ENCODE data around the gene CDK5RAP2.

Gene CDK5RAP2

GRCh38 chr9:120438836-120439546 is 141.0 kb downstream of the CDK5RAP2 start:
- no peak for DNase-seq (ENCODE audit: low read depth, low spot score)

- no peak for DNase-seq (ENCODE audit: low read depth, low spot score)
Measured at GRCh38 chr9:120438111-120438510, 141.9 kb downstream of the CDK5RAP2 start.

- DNase-seq (ENCODE audit: low read depth, low spot score) = no peak
Measured at GRCh38 chr9:120436983-120437475, 142.9 kb downstream of the CDK5RAP2 start.

GRCh38 chr9:120436446-120436845 is 143.5 kb downstream of the CDK5RAP2 start:
- DNase-seq (ENCODE audit: low read depth, low spot score) = no peak

- DNase-seq (ENCODE audit: low read depth, low spot score) = no peak
Measured at GRCh38 chr9:120435091-120435490, 144.9 kb downstream of the CDK5RAP2 start.

- DNase-seq (ENCODE audit: low read depth, low spot score) = no peak
Measured at GRCh38 chr9:120434532-120434931, 145.4 kb downstream of the CDK5RAP2 start.

GRCh38 chr9:120433701-120434100 is 146.3 kb downstream of the CDK5RAP2 start:
- DNase-seq (ENCODE audit: low read depth, low spot score) = no peak

GRCh38 chr9:120432600-120432999 is 147.4 kb downstream of the CDK5RAP2 start:
- DNase-seq (ENCODE audit: low read depth, low spot score) = no peak

GRCh38 chr9:120431268-120431667 is 148.7 kb downstream of the CDK5RAP2 start:
- DNase-seq (ENCODE audit: low read depth, low spot score) = no peak

- DNase-seq (ENCODE audit: low read depth, low spot score) = no peak
Measured at GRCh38 chr9:120424248-120424647, 155.7 kb downstream of the CDK5RAP2 start.

GRCh38 chr9:120423812-120424211 is 156.2 kb downstream of the CDK5RAP2 start:
- no peak for DNase-seq (ENCODE audit: low read depth, low spot score)

GRCh38 chr9:120421977-120422376 is 158.0 kb downstream of the CDK5RAP2 start:
- DNase-seq (ENCODE audit: low read depth, low spot score) = no peak

- DNase-seq (ENCODE audit: low read depth, low spot score) = no peak
Measured at GRCh38 chr9:120418315-120418714, 161.7 kb downstream of the CDK5RAP2 start.

GRCh38 chr9:120416781-120417427 is 163.1 kb downstream of the CDK5RAP2 start:
- no peak for DNase-seq (ENCODE audit: low read depth, low spot score)

GRCh38 chr9:120413121-120414048 is 166.6 kb downstream of the CDK5RAP2 start:
- no peak for DNase-seq (ENCODE audit: low read depth, low spot score)

- no peak for DNase-seq (ENCODE audit: low read depth, low spot score)
Measured at GRCh38 chr9:120412425-120412951, 167.5 kb downstream of the CDK5RAP2 start.

GRCh38 chr9:120411862-120412424 is 168.0 kb downstream of the CDK5RAP2 start:
- DNase-seq (ENCODE audit: low read depth, low spot score) = no peak

GRCh38 chr9:120410925-120411501 is 169.0 kb downstream of the CDK5RAP2 start:
- DNase-seq (ENCODE audit: low read depth, low spot score) = no peak

GRCh38 chr9:120408680-120409258 is 171.2 kb downstream of the CDK5RAP2 start:
- DNase-seq (ENCODE audit: low read depth, low spot score) = no peak

GRCh38 chr9:120405860-120406259 is 174.1 kb downstream of the CDK5RAP2 start:
- no peak for DNase-seq (ENCODE audit: low read depth, low spot score)

- no peak for DNase-seq (ENCODE audit: low read depth, low spot score)
Measured at GRCh38 chr9:120405134-120405533, 174.8 kb downstream of the CDK5RAP2 start.
